C4-2B (cell line): ENCODE data around the gene CTTNBP2.

ENCODE experiments used
- CTCF ChIP-seq: fragments of 450-650 bp; conservative IDR thresholded peaks from 2 replicates; pipeline ENCODE4 v1.5.1; 2017; ENCODE audit warnings: mild to moderate bottlenecking
- ZFX ChIP-seq: fragments of 450-650 bp; IDR thresholded peaks from 2 replicates; pipeline ENCODE4 v1.6.1; 2017

GRCh38 chr7:117830422-117830954 lies 42.8 kb downstream of the CTTNBP2 start:
- TF ChIP-seq CTCF (no peak), ZFX (no peak)
